T-helper 2 cell treated with Interferon-gamma antibody and Interleukin-4, amounts not matched to agents 100 ng/mL and 5 ng/mL, for 36 hours (primary cell): Measurements from ENCODE around the gene MEOX2. TPM values are rescaled to one million over a fixed set of nuclear protein-coding genes. Genes with fewer than 3 reads are reported as not detected.

Experiments
- intact Hi-C: fragments of 100-400 bp; cut with micrococcal nuclease; formaldehyde crosslinking; loops from one replicate; pipeline ENCODE4 v1.15.1; 2023
- total RNA-seq: library from RNA; stranded (reverse); gene quantifications from 2 replicates; pipeline ENCODE4 v1.2.3, GENCODE V29; 2022

Gene MEOX2
- total RNA-seq, 1 donor from 2014 or later: not detected

GRCh38 chr7:15566476-15566875 lies 120.0 kb downstream of the MEOX2 start:
- intact Hi-C loops: no loop called here

DNA sequence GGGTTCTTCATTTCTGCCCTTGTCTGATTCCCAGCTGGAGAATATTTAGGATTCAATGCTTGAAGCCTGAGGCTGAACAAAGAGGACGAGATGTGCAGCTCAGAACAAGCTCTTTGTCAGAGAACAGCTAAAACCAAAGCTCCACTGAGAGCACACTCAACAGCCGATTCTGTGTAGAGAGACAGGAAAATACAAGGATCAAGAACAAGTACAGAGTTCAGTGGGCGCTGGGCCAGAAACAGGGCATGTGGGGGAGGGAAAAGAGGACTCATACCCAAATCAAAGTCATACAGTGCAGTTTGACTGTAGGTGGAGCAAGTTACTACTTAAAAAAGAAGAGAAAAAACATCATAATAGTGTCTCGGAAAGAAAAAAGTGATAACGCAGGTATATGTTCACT lies 124.6 kb downstream of the MEOX2 start, which contains the start of gene AGMO:
AGMO (minus strand) TSS at position 181 of the 400 bp plus-strand sequence.
- intact Hi-C loops: no loop called here

Other genes starting within 250 kb of the MEOX2 start
- gene AGMO, start 124.7 kb downstream of the MEOX2 start, total RNA-seq: not detected in 2 replicates